ENCODE data around the gene DPYSL4.

The DPYSL4 gene

DNA sequence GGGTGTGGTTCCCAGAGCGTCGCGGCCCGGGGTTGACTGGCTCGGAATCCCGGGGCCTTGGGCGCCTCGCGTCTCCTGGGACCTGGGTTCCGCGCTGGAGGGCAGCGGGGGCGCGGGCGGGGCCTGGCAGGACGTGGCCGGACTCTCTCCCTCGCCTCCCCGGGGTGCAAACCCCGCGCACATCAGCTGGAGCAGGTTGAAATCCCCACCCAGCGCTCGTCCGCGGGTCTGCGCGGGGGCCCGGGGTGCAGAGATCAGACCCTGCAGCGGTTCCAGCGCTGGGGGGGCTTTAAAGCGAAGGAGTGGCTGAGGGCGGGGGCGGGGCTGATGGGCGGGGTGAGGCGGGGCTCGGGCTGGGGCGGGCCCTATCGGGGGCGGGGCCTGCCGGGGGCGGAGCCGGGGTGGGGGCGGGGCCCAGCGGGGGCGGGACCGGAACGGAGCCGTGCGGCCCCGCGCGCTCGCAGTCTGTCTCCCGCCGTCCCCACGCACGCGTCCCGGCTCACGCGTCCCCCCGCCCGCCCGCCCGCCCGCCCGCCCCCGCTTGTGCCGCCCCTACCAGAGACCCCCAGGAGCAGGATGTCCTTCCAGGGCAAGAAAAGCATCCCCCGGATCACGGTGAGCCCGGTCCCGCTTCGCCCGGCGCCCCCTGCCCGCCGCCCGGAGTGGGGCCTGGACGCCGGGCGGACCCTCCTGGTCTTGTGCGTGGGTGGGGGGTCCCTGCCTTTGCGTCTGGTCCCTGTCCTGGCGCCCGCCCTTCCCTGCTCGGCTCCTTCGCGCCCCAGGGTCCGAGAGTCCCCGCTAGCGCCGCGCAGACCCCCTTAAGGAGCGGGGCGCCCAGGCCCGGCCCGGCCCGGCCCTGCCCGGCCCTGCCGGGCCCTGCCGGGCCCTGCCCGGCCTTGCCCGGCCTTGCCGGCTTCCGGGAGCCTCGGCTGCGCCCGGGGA lies at the start of gene DPYSL4:
TSS of gene DPYSL4 (plus strand) at position 461 of the 942 bp plus-strand sequence. CDS start at position 577, 116 bp downstream.
- no peak within 1 kb of the TSS for H3K9ac ChIP-seq (ENCODE audit: low read length)
- H3K4me2 ChIP-seq (ENCODE audit: low read length): no peak within 1 kb of the TSS
- H3F3A ChIP-seq (ENCODE audit: insufficient read depth, low read length): no peaks in the 10 kb centered on the region
- H3K36me3 ChIP-seq (ENCODE audit: insufficient read depth, low read length): no peaks in the 10 kb centered on the region
- H3K4me1 ChIP-seq (ENCODE audit: insufficient read depth, low read length, severe bottlenecking): no peaks in the 10 kb centered on the region
- H3K9me3 ChIP-seq (ENCODE audit: low read length): no peaks in the 10 kb centered on the region
- no peaks in the 10 kb centered on the region for H3K79me2 ChIP-seq (ENCODE audit: insufficient read depth, low read length)
- H3K27me3 ChIP-seq (ENCODE audit: insufficient read depth, low read length): no peaks in the 10 kb centered on the region
- H4K20me1 ChIP-seq (ENCODE audit: insufficient read depth, low read length): no peaks in the 10 kb centered on the region
- H2AFZ ChIP-seq (ENCODE audit: low read length): no peak within 1 kb of the TSS
- no peaks in the 10 kb centered on the region for H3K9me2 ChIP-seq (ENCODE audit: low read depth, low read length)
- TF ChIP-seq EZH2 (IDR thresholded peaks at IDR 0.05; ENCODE audit: borderline replicate concordance, low read length): no peak
- TF ChIP-seq, protein P1, sequence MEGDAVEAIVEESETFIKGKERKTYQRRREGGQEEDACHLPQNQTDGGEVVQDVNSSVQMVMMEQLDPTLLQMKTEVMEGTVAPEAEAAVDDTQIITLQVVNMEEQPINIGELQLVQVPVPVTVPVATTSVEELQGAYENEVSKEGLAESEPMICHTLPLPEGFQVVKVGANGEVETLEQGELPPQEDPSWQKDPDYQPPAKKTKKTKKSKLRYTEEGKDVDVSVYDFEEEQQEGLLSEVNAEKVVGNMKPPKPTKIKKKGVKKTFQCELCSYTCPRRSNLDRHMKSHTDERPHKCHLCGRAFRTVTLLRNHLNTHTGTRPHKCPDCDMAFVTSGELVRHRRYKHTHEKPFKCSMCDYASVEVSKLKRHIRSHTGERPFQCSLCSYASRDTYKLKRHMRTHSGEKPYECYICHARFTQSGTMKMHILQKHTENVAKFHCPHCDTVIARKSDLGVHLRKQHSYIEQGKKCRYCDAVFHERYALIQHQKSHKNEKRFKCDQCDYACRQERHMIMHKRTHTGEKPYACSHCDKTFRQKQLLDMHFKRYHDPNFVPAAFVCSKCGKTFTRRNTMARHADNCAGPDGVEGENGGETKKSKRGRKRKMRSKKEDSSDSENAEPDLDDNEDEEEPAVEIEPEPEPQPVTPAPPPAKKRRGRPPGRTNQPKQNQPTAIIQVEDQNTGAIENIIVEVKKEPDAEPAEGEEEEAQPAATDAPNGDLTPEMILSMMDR (IDR thresholded peaks at IDR 0.05; ENCODE audit: low read length): no peak
- H3K4me3 ChIP-seq (ENCODE audit: low read depth, low read length, poor library complexity, severe bottlenecking): no peak within 1 kb of the TSS
- no peak within 1 kb of the TSS for H3K27ac ChIP-seq (ENCODE audit: low read depth, low read length, poor library complexity, severe bottlenecking)

DNA sequence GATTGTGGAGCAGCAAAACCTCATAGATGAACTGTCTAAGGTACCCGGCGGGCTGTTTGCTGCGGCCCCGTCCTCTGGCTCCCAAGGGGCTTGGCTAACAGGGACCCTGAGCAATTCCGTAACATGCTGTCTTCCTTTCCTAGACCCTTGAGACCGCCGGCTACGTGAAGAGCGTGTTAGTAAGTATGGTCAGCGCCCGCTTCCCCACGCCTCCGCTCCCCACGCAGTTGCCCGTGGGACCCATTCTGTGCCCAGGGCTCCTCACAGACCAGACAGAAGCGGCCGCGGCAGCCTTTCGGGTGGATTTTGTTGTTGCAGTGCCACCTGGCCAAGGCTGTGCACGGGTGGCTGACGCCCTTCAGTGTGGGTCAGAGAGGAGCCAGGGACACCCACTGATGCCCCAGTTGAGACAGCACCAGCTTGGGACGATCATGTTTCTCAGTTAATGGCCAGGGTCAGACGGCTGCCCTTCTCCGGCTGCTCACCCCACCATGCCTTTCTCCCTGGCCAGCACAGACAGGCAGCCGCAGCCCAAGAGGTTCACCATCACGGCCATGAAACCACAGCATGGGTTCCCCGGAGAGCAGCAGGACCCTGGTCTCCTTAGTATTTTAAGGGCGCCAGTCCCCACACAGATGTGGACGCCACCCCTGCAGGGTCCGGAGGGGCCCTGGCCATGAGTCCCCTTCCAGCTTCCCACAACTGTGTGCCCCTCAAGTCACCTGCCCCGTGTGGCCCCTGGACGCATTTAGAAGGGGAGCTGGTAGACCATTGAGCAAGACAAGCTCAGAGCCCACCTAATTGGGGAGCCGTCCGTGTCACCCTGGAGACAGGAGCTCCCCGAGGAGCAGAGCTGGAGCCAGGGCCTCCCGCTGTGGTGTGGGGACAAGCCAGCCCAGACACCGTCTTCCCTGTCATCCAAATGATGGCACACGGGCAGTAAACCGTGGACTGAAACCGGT lies 49.4 kb upstream of the DPYSL4 start:
- Histone ChIP-seq H3K27me3 (ENCODE audit: insufficient read depth, low read length) (no peaks in the 10 kb centered on the region), H3K9me3 (ENCODE audit: low read length) (no peaks in the 10 kb centered on the region), H3K4me2 (ENCODE audit: low read length) (no peak overlapping the region), H3K79me2 (ENCODE audit: insufficient read depth, low read length) (no peaks in the 10 kb centered on the region), H3K4me3 (ENCODE audit: low read depth, low read length, poor library complexity, severe bottlenecking) (no peak overlapping the region), H3K27ac (ENCODE audit: low read depth, low read length, poor library complexity, severe bottlenecking) (no peak overlapping the region), H2AFZ (ENCODE audit: low read length) (no peak overlapping the region), H3K4me1 (ENCODE audit: insufficient read depth, low read length, severe bottlenecking) (no peaks in the 10 kb centered on the region), H3K9ac (ENCODE audit: low read length) (no peak overlapping the region), H3K36me3 (ENCODE audit: insufficient read depth, low read length) (no peaks in the 10 kb centered on the region), H4K20me1 (ENCODE audit: insufficient read depth, low read length) (no peaks in the 10 kb centered on the region), H3K9me2 (ENCODE audit: low read depth, low read length) (no peaks in the 10 kb centered on the region), H3F3A (ENCODE audit: insufficient read depth, low read length) (no peaks in the 10 kb centered on the region)
- TF ChIP-seq, protein P1 (IDR thresholded peaks at IDR 0.05; ENCODE audit: low read length): no peak
- TF ChIP-seq EZH2 (IDR thresholded peaks at IDR 0.05; ENCODE audit: borderline replicate concordance, low read length): no peak

DNA sequence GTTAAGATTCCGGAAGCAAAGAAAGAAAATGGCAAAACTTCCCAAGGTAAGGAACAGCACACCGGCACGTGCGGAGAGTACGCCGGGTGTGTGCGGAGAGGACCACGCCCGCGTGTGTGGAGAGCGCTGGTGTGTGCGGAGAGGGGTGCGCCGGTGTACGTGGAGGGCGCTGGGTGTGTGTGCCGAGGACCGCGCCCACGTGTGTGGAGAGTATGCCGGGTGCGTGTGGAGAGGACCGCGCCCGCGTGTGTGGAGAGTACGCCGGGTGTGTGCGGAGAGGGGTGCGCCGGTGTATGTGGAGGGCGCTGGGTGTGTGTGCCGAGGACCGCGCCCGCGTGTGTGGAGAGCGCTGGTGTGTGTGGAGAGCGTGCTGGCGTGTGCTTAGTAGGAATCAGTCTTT lies 48.6 kb upstream of the DPYSL4 start:
- H3K27me3 ChIP-seq (ENCODE audit: insufficient read depth, low read length): no peaks in the 10 kb centered on the region
- no peaks in the 10 kb centered on the region for H3F3A ChIP-seq (ENCODE audit: insufficient read depth, low read length)
- no peaks in the 10 kb centered on the region for H4K20me1 ChIP-seq (ENCODE audit: insufficient read depth, low read length)
- no peak overlapping the region for H2AFZ ChIP-seq (ENCODE audit: low read length)
- no peaks in the 10 kb centered on the region for H3K9me3 ChIP-seq (ENCODE audit: low read length)
- no peaks in the 10 kb centered on the region for H3K9me2 ChIP-seq (ENCODE audit: low read depth, low read length)
- no peak overlapping the region for H3K27ac ChIP-seq (ENCODE audit: low read depth, low read length, poor library complexity, severe bottlenecking)
- no peaks in the 10 kb centered on the region for H3K36me3 ChIP-seq (ENCODE audit: insufficient read depth, low read length)
- no peaks in the 10 kb centered on the region for H3K4me1 ChIP-seq (ENCODE audit: insufficient read depth, low read length, severe bottlenecking)
- no peak overlapping the region for H3K4me2 ChIP-seq (ENCODE audit: low read length)
- no peak overlapping the region for H3K9ac ChIP-seq (ENCODE audit: low read length)
- no peaks in the 10 kb centered on the region for H3K79me2 ChIP-seq (ENCODE audit: insufficient read depth, low read length)
- H3K4me3 ChIP-seq (ENCODE audit: low read depth, low read length, poor library complexity, severe bottlenecking): no peak overlapping the region
- TF ChIP-seq, protein P1 (IDR thresholded peaks at IDR 0.05; ENCODE audit: low read length): no peak
- no peak for TF ChIP-seq EZH2 (IDR thresholded peaks at IDR 0.05; ENCODE audit: borderline replicate concordance, low read length)

Data from OCI-LY1 (cell line).